ENCODE results near the gene PASK.

- TF ChIP-seq POLR2A (IDR thresholded peaks at IDR 0.05) (no peak), CTCF (IDR thresholded peaks at IDR 0.05) (no peak), POLR2AphosphoS5 (IDR thresholded peaks at IDR 0.05) (no peak)
Measured at GRCh38 chr2:241187918-241188234, 38.6 kb upstream of the PASK start.

Data from sigmoid colon (tissue), 4 donors.